GM19023 (cell line): ENCODE data around the gene C12orf76.
A peak's percentile ranks its signal among the peaks of the same experiment; 100 is the strongest.
"Not testable (repeated sequence)": the region's sequence is repeated elsewhere in the genome, so short reads cannot be mapped to it uniquely, and the experiment has no call there.

Source experiments
- ATAC-seq: cut with Tn5 transposase; IDR thresholded peaks from one replicate; pipeline ENCODE4 v1.9.1; 2021; ENCODE audit warnings: mild to moderate bottlenecking, moderate library complexity; ENCODE audit not compliant: unreplicated experiment

Gene C12orf76

GRCh38 chr12:110048242-110049027 is at the start of gene C12orf76:
Gene C12orf76 (minus strand): TSS chr12:110048522. CDS start chr12:110048495, 27 bp downstream.
- peak; percentile 99 for ATAC-seq

GRCh38 chr12:110093631-110094311 is 45.4 kb upstream of the C12orf76 start:
- ATAC-seq: no peak

GRCh38 chr12:110091136-110091711 is 42.9 kb upstream of the C12orf76 start:
- no peak for ATAC-seq

- no peak for ATAC-seq
Measured at GRCh38 chr12:110090266-110091135, 42.2 kb upstream of the C12orf76 start.

GRCh38 chr12:110088936-110089335 is 40.6 kb upstream of the C12orf76 start:
- ATAC-seq: no peak

GRCh38 chr12:110088216-110088615 is 39.9 kb upstream of the C12orf76 start:
- not testable (repeated sequence) for ATAC-seq

GRCh38 chr12:110084314-110085015 is 36.1 kb upstream of the C12orf76 start:
- no peak for ATAC-seq

- ATAC-seq: no peak
Measured at GRCh38 chr12:110080410-110080809, 32.1 kb upstream of the C12orf76 start.

GRCh38 chr12:110079477-110080400 is 31.4 kb upstream of the C12orf76 start:
- ATAC-seq: peak; percentile 75

GRCh38 chr12:110077800-110078199 is 29.5 kb upstream of the C12orf76 start:
- no peak for ATAC-seq

- ATAC-seq: no peak
Measured at GRCh38 chr12:110075880-110076279, 27.6 kb upstream of the C12orf76 start.

GRCh38 chr12:110074089-110074488 is 25.8 kb upstream of the C12orf76 start:
- no peak for ATAC-seq

- no peak for ATAC-seq
Measured at GRCh38 chr12:110073049-110073831, 24.9 kb upstream of the C12orf76 start.

- not testable (repeated sequence) for ATAC-seq
Measured at GRCh38 chr12:110072636-110073035, 24.3 kb upstream of the C12orf76 start.

- ATAC-seq: no peak
Measured at GRCh38 chr12:110071967-110072366, 23.6 kb upstream of the C12orf76 start.

GRCh38 chr12:110071504-110071903 is 23.2 kb upstream of the C12orf76 start:
- no peak for ATAC-seq

- no peak for ATAC-seq
Measured at GRCh38 chr12:110068654-110069053, 20.3 kb upstream of the C12orf76 start.

- ATAC-seq: not testable (repeated sequence)
Measured at GRCh38 chr12:110068115-110068514, 19.8 kb upstream of the C12orf76 start.
